ENCODE results near the gene RPS6KB2.

RPS6KB2 gene

GRCh38 chr11:67429038-67429668 is 859 bp downstream of the RPS6KB2 start:
- H3K36me3 ChIP-seq, result peaks cover 47% of the 10 kb centered on the region
- no peak for DNase-seq
- no peaks in the 10 kb centered on the region for H3K9me3 ChIP-seq (ENCODE audit: severe bottlenecking)
- peak overlapping the region; percentile 81 for H3K4me3 ChIP-seq (ENCODE audit: low read depth, low read length)
- no peak for TF ChIP-seq CTCF (IDR thresholded peaks at IDR 0.05; ENCODE audit: low read depth, low read length)
- peak overlapping the region; percentile 79; the same call in 1 of the 2 replicates for H3K27ac ChIP-seq
- no peaks in the 10 kb centered on the region for H3K27me3 ChIP-seq (ENCODE audit: insufficient read depth, low read depth, severe bottlenecking)

GRCh38 chr11:67429722-67430121 is 1.4 kb downstream of the RPS6KB2 start:
- DNase-seq, result no peak
- Histone ChIP-seq H3K36me3 (peaks cover 52% of the 10 kb centered on the region), H3K9me3 (ENCODE audit: severe bottlenecking) (no peaks in the 10 kb centered on the region), H3K4me3 (ENCODE audit: low read depth, low read length) (no peak overlapping the region), H3K27ac (no peak overlapping the region), H3K27me3 (ENCODE audit: insufficient read depth, low read depth, severe bottlenecking) (no peaks in the 10 kb centered on the region)
- TF ChIP-seq CTCF (IDR thresholded peaks at IDR 0.05; ENCODE audit: low read depth, low read length), result no peak

- Histone ChIP-seq H3K9me3 (ENCODE audit: severe bottlenecking) (no peaks in the 10 kb centered on the region), H3K27ac (no peak overlapping the region), H3K36me3 (peaks cover 68% of the 10 kb centered on the region), H3K4me3 (ENCODE audit: low read depth, low read length) (no peak overlapping the region), H3K27me3 (ENCODE audit: insufficient read depth, low read depth, severe bottlenecking) (no peaks in the 10 kb centered on the region)
- DNase-seq, result no peak
- no peak for TF ChIP-seq CTCF (IDR thresholded peaks at IDR 0.05; ENCODE audit: low read depth, low read length)
Measured at GRCh38 chr11:67431346-67432249, 3.3 kb downstream of the RPS6KB2 start.

GRCh38 chr11:67432655-67433349 is 4.5 kb downstream of the RPS6KB2 start:
- TF ChIP-seq CTCF (IDR thresholded peaks at IDR 0.05; ENCODE audit: low read depth, low read length), result no peak
- Histone ChIP-seq H3K36me3 (peaks cover 73% of the 10 kb centered on the region), H3K4me3 (ENCODE audit: low read depth, low read length) (no peak overlapping the region), H3K9me3 (ENCODE audit: severe bottlenecking) (no peaks in the 10 kb centered on the region), H3K27ac (no peak overlapping the region), H3K27me3 (ENCODE audit: insufficient read depth, low read depth, severe bottlenecking) (no peaks in the 10 kb centered on the region)
- no peak for DNase-seq

GRCh38 chr11:67433536-67434394 is 5.5 kb downstream of the RPS6KB2 start:
- no peak for TF ChIP-seq CTCF (IDR thresholded peaks at IDR 0.05; ENCODE audit: low read depth, low read length)
- Histone ChIP-seq H3K27ac (no peak overlapping the region), H3K36me3 (peaks cover 79% of the 10 kb centered on the region), H3K27me3 (ENCODE audit: insufficient read depth, low read depth, severe bottlenecking) (no peaks in the 10 kb centered on the region), H3K9me3 (ENCODE audit: severe bottlenecking) (no peaks in the 10 kb centered on the region), H3K4me3 (ENCODE audit: low read depth, low read length) (no peak overlapping the region)
- no peak for DNase-seq

Data from WERI-Rb-1 (cell line).